NCI-H2227 (cell line): ENCODE data around the gene ANKRD10.

Experiments
- DNase-seq: peaks from one replicate; lab custom pipeline; 2025; ENCODE audit not compliant: unreplicated experiment; lab: John Stamatoyannopoulos, UW

ANKRD10 gene

DNA sequence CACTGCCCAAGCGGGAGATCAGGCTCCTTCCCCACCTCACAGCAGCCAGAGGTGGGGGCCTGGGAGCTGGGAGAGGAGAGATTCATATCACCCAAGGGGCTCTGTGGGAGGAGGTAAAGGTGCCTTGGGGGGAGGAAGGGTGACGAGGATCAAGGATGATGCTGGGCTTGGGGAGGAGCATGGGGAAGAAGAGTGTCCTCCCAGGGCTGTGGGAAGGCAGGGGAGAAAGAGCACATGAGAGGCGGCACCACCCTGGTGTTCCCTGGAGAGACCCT lies 82.7 kb downstream of the ANKRD10 start:
- DNase-seq, result no peak

GRCh38 chr13:110831437-110832204 lies 83.2 kb downstream of the ANKRD10 start:
- no peak for DNase-seq

DNA sequence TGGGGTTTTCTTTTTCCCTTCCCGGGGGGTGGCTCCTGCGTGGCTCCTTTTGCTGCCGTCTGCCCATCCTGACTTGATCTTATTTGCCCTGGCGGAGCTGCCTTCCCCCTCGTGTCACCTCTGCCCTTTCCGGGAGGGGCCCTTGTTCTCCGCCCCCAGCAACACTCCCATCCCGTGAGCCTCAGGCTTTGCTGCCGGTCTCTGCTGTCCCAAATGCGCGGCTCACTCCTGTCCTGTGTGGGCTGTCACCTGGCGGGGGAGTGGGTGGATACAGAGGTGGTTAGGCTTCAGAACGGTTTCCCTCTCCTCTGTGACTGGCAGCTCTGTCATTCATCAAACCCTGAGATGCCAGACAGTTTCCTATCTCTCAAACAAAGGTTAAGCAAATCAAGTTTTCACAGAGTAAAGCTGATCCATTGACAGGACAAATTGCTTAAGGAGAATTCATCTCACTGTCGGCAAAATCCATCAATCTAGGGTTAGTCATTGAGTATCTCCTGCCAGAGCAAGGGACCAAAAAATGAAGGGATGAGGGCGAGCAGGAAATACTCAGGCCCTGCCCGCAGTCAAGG lies 84.0 kb downstream of the ANKRD10 start:
- DNase-seq, result no peak

- no peak for DNase-seq
Measured at GRCh38 chr13:110830331-110830730, 84.5 kb downstream of the ANKRD10 start.

DNA sequence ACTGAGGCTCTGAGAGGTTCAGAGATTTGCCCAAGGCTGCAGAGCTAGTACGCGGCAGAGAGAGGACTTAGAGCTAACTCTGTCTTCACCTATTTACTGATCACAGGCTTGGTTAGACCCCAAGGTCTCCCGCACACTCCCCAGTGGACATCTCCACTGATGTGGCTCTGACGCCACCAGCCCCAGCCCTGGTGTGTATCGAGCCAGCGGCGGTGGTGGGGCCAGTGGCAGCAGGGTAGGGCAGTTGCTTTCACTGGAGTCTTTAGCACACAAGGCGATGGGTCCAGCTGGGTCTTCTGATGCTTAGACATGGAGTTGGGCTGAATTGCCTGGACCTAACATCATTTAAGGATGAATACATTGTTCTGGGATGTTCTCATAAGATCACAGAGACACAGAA lies 85.4 kb downstream of the ANKRD10 start:
- no peak for DNase-seq

DNA sequence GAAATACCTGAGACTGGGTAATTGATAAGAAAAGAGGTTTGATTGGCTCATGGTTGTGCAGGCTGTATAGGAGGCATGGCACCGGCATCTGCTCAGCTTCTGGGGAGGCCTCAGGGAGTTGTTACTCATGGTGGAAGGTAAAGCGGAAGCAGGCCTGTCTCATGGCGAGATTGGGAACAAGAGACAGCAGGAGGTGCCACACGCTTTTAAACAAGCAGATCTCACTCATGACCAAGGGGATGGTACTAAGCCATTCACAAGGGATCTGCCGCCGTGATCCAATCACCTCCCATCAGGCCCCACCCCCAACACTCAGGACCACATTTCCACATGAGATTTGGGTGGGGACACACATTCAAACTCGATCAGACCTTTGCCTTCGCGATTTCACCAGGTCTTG lies 86.2 kb downstream of the ANKRD10 start:
- no peak for DNase-seq
